ENCODE data around the gene WFS1. TPM values are rescaled to one million over a fixed set of nuclear protein-coding genes. Genes with fewer than 3 reads are reported as not detected.

Gene WFS1
- total RNA-seq, 4 donors from 2014 or later = 31.5 to 124 (median 34.8) TPM

DNA sequence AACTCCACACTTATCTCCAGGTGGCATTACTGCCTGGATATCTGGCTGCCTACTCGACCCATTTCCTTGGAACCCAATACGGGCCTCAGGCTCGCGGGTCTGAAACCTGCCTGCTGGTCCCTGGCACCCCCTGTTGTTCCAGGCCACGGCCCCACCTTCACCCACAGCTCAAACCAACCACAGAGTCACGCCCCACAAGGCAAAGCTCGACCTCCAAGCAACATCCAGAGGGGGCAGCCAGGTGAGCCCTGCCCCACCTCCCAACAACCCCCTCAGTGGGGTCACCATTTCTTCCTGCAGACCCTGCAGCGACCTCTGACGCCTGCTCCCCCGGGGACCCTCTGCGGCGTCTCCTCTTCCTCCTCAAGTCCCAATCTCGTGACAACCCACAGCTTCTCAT lies 76.2 kb downstream of the WFS1 start:
- 76% methylated on average over 13 of the region's 13 CpGs for WGBS
- no peaks in the 10 kb centered on the region for H3K36me3 ChIP-seq
- no peaks in the 10 kb centered on the region for H3K9me3 ChIP-seq
- H3K4me3 ChIP-seq = no peak overlapping the region
- peaks cover 9% of the 10 kb centered on the region for H3K27me3 ChIP-seq
- H3K4me1 ChIP-seq = no peaks in the 10 kb centered on the region
- no peak for DNase-seq (ENCODE audit: low spot score in 2 of 2)
- H3K27ac ChIP-seq = no peak overlapping the region
- no peak for TF ChIP-seq EP300 (IDR thresholded peaks at IDR 0.05)
- TF ChIP-seq, protein P1, sequence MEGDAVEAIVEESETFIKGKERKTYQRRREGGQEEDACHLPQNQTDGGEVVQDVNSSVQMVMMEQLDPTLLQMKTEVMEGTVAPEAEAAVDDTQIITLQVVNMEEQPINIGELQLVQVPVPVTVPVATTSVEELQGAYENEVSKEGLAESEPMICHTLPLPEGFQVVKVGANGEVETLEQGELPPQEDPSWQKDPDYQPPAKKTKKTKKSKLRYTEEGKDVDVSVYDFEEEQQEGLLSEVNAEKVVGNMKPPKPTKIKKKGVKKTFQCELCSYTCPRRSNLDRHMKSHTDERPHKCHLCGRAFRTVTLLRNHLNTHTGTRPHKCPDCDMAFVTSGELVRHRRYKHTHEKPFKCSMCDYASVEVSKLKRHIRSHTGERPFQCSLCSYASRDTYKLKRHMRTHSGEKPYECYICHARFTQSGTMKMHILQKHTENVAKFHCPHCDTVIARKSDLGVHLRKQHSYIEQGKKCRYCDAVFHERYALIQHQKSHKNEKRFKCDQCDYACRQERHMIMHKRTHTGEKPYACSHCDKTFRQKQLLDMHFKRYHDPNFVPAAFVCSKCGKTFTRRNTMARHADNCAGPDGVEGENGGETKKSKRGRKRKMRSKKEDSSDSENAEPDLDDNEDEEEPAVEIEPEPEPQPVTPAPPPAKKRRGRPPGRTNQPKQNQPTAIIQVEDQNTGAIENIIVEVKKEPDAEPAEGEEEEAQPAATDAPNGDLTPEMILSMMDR (IDR thresholded peaks at IDR 0.05) = no peak
- no peak for TF ChIP-seq POLR2A (IDR thresholded peaks at IDR 0.05)
- TF ChIP-seq POLR2AphosphoS5 (IDR thresholded peaks at IDR 0.05) = no peak

DNA sequence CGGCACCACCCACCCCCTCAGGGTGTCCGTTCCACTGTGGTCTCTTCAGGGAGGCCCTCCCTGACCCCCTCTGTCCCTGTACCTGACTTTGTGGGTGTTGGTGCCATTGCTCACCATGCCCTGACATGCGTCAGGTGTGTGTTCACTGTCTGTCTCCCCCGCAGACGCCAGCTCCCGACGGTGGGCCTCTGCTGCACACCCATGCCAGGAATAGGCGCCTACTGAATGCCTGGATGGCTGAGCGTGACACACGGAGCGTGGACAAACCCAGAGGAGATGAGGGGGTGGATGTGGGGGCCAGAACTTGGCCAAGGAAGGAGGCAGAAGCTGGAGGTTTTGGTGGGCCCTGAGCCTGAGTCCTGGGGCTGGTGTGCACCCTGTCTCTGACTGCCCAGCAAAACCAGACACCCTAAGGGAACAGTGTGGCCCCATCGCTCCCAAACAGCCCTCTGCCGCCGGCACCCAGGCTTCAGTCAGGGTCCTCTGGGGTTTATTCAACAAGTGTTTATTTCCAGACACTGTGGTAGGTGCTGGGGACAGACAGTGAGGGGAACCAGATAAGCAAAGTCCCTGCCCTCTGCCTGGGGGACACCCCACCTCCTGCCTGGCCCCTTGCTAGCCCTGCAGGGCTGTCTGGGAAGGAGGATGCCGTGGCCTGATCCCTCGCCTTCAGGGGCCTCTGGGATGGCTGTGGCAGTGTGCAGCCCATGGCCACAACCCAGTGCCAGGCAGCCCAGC lies 76.9 kb downstream of the WFS1 start:
- 81% methylated on average over 4 of the region's 16 CpGs for WGBS
- Histone ChIP-seq H3K36me3 (no peaks in the 10 kb centered on the region), H3K27me3 (peaks cover 15% of the 10 kb centered on the region), H3K4me3 (no peak overlapping the region), H3K9me3 (no peaks in the 10 kb centered on the region), H3K27ac (no peak overlapping the region), H3K4me1 (no peaks in the 10 kb centered on the region)
- DNase-seq (ENCODE audit: low spot score in 2 of 2) = no peak
- TF ChIP-seq POLR2AphosphoS5 (IDR thresholded peaks at IDR 0.05) (no peak), POLR2A (IDR thresholded peaks at IDR 0.05) (no peak), EP300 (IDR thresholded peaks at IDR 0.05) (no peak)
- TF ChIP-seq, protein P1 (IDR thresholded peaks at IDR 0.05) = no peak

DNA sequence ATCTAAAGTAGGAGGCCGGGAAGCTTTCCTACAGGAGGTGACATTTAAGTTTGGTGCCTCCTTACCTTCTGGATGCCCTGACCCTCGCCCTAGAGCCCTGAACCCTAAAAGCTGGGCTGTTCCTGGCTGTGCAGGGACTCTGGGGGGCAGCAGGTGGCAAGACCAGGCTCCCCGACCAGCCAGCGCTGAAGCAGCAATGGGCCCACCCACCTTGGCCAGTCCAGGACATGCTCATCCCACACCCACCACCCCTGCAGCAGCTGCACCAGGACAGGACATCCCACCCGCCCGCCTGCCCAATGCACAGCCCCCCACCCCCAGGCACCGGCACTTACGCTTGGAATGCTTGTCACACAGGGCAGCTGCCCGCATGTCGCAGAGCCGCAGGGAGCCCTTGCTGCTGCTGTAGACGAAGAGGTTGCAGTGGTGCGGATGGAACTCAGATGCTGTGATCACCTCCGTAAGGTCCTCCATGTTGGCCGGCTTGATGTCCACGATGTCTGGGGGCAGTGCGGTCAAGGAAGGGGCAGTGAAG lies 77.9 kb downstream of the WFS1 start:
- Histone ChIP-seq H3K27me3 (peaks cover 22% of the 10 kb centered on the region), H3K27ac (no peak overlapping the region)
- TF ChIP-seq EP300 (IDR thresholded peaks at IDR 0.05) (no peak), POLR2AphosphoS5 (IDR thresholded peaks at IDR 0.05) (no peak), POLR2A (IDR thresholded peaks at IDR 0.05) (no peak)
- TF ChIP-seq, protein P1 (IDR thresholded peaks at IDR 0.05) = no peak

DNA sequence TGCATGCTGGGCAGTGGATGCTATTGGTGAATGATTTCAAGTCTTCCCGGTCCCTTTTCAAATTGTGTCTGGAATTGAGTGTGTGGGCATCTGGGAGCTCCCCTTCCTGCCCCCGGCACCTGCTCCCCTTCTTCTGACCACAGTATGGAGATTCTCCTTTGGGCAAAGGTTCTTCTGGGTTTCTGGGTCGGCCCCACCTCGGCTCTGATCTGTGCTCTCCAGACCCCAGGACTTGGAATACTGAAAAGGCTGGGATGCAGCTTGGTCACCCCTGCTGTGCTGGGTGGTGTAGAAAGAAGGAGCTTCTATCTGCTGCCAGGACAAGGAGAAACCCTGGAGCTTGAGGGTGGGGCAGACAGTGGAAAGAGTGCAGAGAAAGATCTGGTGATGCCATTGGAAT lies 78.8 kb downstream of the WFS1 start:
- Histone ChIP-seq H3K9me3 (no peaks in the 10 kb centered on the region), H3K27ac (no peak overlapping the region), H3K27me3 (peaks cover 22% of the 10 kb centered on the region), H3K36me3 (no peaks in the 10 kb centered on the region), H3K4me1 (no peaks in the 10 kb centered on the region), H3K4me3 (no peak overlapping the region)
- TF ChIP-seq POLR2AphosphoS5 (IDR thresholded peaks at IDR 0.05) (no peak), POLR2A (IDR thresholded peaks at IDR 0.05) (no peak), EP300 (IDR thresholded peaks at IDR 0.05) (no peak)
- TF ChIP-seq, protein P1 (IDR thresholded peaks at IDR 0.05) = no peak
- no peak for DNase-seq (ENCODE audit: low spot score in 2 of 2)
- 91% methylated on average over 4 of the region's 4 CpGs for WGBS

More for the DNA sequence above, 77.9 kb downstream of the WFS1 start:
- 78% methylated on average over 17 of the region's 17 CpGs for whole genome bisulfite sequencing
- Histone ChIP-seq H3K4me1 (no peaks in the 10 kb centered on the region), H3K36me3 (no peaks in the 10 kb centered on the region), H3K4me3 (no peak overlapping the region), H3K9me3 (no peaks in the 10 kb centered on the region)
- no peak for DNase-seq (ENCODE audit: low spot score in 2 of 2)

DNA sequence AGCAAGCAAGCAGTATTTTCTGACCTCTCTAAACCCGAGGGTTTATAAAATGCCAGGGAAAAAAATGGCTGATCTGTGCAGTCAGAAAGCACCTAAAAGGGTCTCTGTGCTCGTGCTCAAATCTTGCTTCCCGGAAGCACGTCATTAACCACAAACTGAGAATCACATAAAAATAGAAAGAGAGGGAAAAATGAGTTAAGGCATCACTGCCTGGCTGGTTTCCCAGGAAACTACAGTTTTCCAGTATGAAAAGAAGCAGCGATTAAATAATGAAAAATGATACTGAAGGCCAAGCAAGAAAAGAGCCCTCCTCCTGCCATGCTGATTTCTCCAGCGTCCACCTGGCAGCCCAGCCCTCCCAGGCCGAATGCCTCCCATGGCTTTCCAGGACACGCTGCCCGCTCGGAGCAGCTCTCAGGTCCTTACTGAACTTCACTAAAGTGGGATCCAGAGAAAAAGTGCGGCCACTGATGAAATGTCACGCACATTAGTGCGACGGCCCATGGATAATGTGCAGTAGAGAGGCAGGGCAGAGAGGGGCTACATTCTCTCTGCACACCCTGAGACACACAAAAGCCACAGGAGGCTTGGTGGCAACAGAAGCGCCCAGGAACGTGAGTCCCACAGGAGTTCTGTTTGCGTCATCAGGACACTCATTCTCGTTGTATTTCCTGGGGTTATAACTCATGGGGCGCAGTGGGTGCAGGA lies 80.4 kb downstream of the WFS1 start:
- no peak for DNase-seq (ENCODE audit: low spot score in 2 of 2)
- Histone ChIP-seq H3K27ac (no peak overlapping the region), H3K27me3 (peaks cover 22% of the 10 kb centered on the region), H3K4me1 (no peaks in the 10 kb centered on the region), H3K36me3 (no peaks in the 10 kb centered on the region), H3K4me3 (no peak overlapping the region), H3K9me3 (no peaks in the 10 kb centered on the region)
- WGBS = 76% methylated on average over 18 of the region's 19 CpGs
- TF ChIP-seq POLR2A (IDR thresholded peaks at IDR 0.05) (no peak), EP300 (IDR thresholded peaks at IDR 0.05) (no peak), POLR2AphosphoS5 (IDR thresholded peaks at IDR 0.05) (no peak)
- TF ChIP-seq, protein P1 (IDR thresholded peaks at IDR 0.05) = no peak

All from suprapubic skin (tissue), 4 donors.